ENCODE results near the gene FRK.

The FRK gene

GRCh38 chr6:116025405-116025804, 35.3 kb downstream of the FRK start:
- no peaks in the 10 kb centered on the region for H3K9me3 ChIP-seq (ENCODE audit: control insufficient read depth, insufficient read depth, low read depth, low read length)
- no peaks in the 10 kb centered on the region for H3K36me3 ChIP-seq (ENCODE audit: control insufficient read depth in 2 of 2, insufficient read depth in 1 of 2, low read length in 2 of 2)
- CTCF ChIA-PET: interaction anchor here (0.6 to 1.1 kb wide), 2 partner anchors 14 to 117 kb away, joined by 3 to 6 read pairs; no protein-coding TSS in a partner anchor
- H3K27ac ChIP-seq (ENCODE audit: extremely low read depth, low read depth, low read length): no peak overlapping the region
- H3K4me1 ChIP-seq (ENCODE audit: control insufficient read depth, insufficient read depth, low read length): no peaks in the 10 kb centered on the region
- TF ChIP-seq WT1 (tag by site-specific recombination; IDR thresholded peaks at IDR 0.05) (no peak), FEZF1 (tag by site-specific recombination; IDR thresholded peaks at IDR 0.05) (no peak), ZNF645 (tag by site-specific recombination; IDR thresholded peaks at IDR 0.05) (no peak), REST (tag by site-specific recombination; IDR thresholded peaks at IDR 0.05) (no peak), ZNF112 (tag by site-specific recombination; IDR thresholded peaks at IDR 0.05) (no peak), OVOL3 (tag by site-specific recombination; IDR thresholded peaks at IDR 0.05) (no peak), ZFHX2 (tag by site-specific recombination; conservative IDR thresholded peaks at IDR 0.05) (no peak), KLF10 (tag by site-specific recombination; IDR thresholded peaks at IDR 0.05) (no peak), SP2 (tag by site-specific recombination; IDR thresholded peaks at IDR 0.05) (no peak), ZNF626 (tag by site-specific recombination; IDR thresholded peaks at IDR 0.05) (no peak), ZNF146 (tag by site-specific recombination; IDR thresholded peaks at IDR 0.05) (no peak), ZNF610 (tag by site-specific recombination; IDR thresholded peaks at IDR 0.05; ENCODE audit: borderline replicate concordance) (no peak), ZNF792 (tag by site-specific recombination; IDR thresholded peaks at IDR 0.05) (no peak)
- TF ChIP-seq, protein P1, sequence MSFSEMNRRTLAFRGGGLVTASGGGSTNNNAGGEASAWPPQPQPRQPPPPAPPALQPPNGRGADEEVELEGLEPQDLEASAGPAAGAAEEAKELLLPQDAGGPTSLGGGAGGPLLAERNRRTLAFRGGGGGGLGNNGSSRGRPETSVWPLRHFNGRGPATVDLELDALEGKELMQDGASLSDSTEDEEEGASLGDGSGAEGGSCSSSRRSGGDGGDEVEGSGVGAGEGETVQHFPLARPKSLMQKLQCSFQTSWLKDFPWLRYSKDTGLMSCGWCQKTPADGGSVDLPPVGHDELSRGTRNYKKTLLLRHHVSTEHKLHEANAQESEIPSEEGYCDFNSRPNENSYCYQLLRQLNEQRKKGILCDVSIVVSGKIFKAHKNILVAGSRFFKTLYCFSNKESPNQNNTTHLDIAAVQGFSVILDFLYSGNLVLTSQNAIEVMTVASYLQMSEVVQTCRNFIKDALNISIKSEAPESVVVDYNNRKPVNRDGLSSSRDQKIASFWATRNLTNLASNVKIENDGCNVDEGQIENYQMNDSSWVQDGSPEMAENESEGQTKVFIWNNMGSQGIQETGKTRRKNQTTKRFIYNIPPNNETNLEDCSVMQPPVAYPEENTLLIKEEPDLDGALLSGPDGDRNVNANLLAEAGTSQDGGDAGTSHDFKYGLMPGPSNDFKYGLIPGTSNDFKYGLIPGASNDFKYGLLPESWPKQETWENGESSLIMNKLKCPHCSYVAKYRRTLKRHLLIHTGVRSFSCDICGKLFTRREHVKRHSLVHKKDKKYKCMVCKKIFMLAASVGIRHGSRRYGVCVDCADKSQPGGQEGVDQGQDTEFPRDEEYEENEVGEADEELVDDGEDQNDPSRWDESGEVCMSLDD (tag by site-specific recombination; IDR thresholded peaks at IDR 0.05): no peak
- TF ChIP-seq, protein P2, sequence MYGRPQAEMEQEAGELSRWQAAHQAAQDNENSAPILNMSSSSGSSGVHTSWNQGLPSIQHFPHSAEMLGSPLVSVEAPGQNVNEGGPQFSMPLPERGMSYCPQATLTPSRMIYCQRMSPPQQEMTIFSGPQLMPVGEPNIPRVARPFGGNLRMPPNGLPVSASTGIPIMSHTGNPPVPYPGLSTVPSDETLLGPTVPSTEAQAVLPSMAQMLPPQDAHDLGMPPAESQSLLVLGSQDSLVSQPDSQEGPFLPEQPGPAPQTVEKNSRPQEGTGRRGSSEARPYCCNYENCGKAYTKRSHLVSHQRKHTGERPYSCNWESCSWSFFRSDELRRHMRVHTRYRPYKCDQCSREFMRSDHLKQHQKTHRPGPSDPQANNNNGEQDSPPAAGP (tag by site-specific recombination; IDR thresholded peaks at IDR 0.05): no peak
- TF ChIP-seq, protein P3, sequence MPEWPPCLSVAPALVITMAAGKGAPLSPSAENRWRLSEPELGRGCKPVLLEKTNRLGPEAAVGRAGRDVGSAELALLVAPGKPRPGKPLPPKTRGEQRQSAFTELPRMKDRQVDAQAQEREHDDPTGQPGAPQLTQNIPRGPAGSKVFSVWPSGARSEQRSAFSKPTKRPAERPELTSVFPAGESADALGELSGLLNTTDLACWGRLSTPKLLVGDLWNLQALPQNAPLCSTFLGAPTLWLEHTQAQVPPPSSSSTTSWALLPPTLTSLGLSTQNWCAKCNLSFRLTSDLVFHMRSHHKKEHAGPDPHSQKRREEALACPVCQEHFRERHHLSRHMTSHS (tag by site-specific recombination; IDR thresholded peaks at IDR 0.05): no peak
- POLR2A ChIA-PET: no interaction called here
- no peak overlapping the region for H3K4me3 ChIP-seq (ENCODE audit: low read depth, low read length)

Measured in HEK293 (cell line).